Tibial nerve (tissue), 4 donors: ENCODE measurements around the gene ZNF33B. TPM values are rescaled to one million over a fixed set of nuclear protein-coding genes. Genes with fewer than 3 reads are reported as not detected.
A peak's percentile ranks its signal among the peaks of the same experiment; 100 is the strongest.
"Not testable (repeated sequence)": the region's sequence is repeated elsewhere in the genome, so short reads cannot be mapped to it uniquely, and the experiment has no call there.

ENCODE experiments used
- DNase-seq, 2 donors: peaks; one replicate each; pipeline ENCODE4 v3.0.0-alpha.2; 2019; ENCODE audit warnings: low spot score in 2 of 2
- H3K27ac ChIP-seq, 4 donors: fragments of 200-600 bp; sonication (generic) in 3 of 4; one replicate each; pipeline ENCODE4 v1.5.1; 2017 to 2019; ENCODE audit warnings: mild to moderate bottlenecking in 1 of 4
- H3K27me3 ChIP-seq, 2 donors: fragments of 200-600 bp; sonication (generic) in 1 of 2; one replicate each; pipeline versions ENCODE4 v1.5.1 to v1.6.0; 2017 to 2019
- H3K36me3 ChIP-seq, 3 donors: fragments of 200-600 bp; sonication (generic); one replicate each; pipeline ENCODE4 v1.5.1; 2018 to 2019
- H3K4me1 ChIP-seq, 4 donors: fragments of 200-600 bp; sonication (generic) in 3 of 4; one replicate each; pipeline ENCODE4 v1.5.1; 2017 to 2019
- H3K4me3 ChIP-seq, 4 donors: fragments of 200-600 bp; sonication (generic) in 3 of 4; one replicate each; pipeline ENCODE4 v1.5.1; 2017 to 2019; ENCODE audit warnings: mild to moderate bottlenecking in 1 of 4, moderate library complexity in 1 of 4
- H3K9me3 ChIP-seq, 4 donors: fragments of 200-600 bp; sonication (generic) in 3 of 4; one replicate each; pipeline ENCODE4 v1.5.1; 2017 to 2019
- CTCF ChIP-seq, 5 experiments: fragments of 200-600 bp in 3 of 5; fragments of 450-650 bp in 2 of 5; sonication (generic) in 3 of 5; IDR thresholded peaks; one replicate each; pipeline ENCODE4 v1.5.1; 2016 to 2019; ENCODE audit warnings: antibody characterized with exemption in 5 of 5, mild to moderate bottlenecking in 3 of 5, moderate library complexity in 2 of 5
- EP300 ChIP-seq, 2 donors: sonication (generic); formaldehyde crosslinking; IDR thresholded peaks; one replicate each; pipeline ENCODE4 v1.6.1; 2017; ENCODE audit warnings: antibody characterized with exemption in 2 of 2, mild to moderate bottlenecking in 1 of 2
- POLR2A ChIP-seq, 2 donors: fragments of 450-650 bp; IDR thresholded peaks; one replicate each; pipeline ENCODE4 v1.6.1; 2017; ENCODE audit warnings: antibody characterized with exemption in 2 of 2, mild to moderate bottlenecking in 2 of 2, moderate library complexity in 2 of 2
- WGBS, 2 donors: methylation state at CpG; one replicate each; pipeline ENCODE4 v1.1.5; 2018; 5-methylcytosine and 5-hydroxymethylcytosine counted together
- total RNA-seq, 4 donors: library from RNA; depleted of rRNA; stranded (reverse); fragments of >200 nt; gene quantifications; one replicate each; pipeline ENCODE4 v1.1.0, GENCODE V29; 2016

The ZNF33B gene
- total RNA-seq, 4 donors from 2014 or later = 6.6 to 21.3 (median 12.3) TPM

GRCh38 chr10:42594246-42594650 is 44.1 kb downstream of the ZNF33B start:
- peaks cover 0 to 71% (median 8%) of the 10 kb centered on the region in 3 donors for H3K36me3 ChIP-seq
- H3K4me3 ChIP-seq = no peak overlapping the region
- WGBS, 2 donors = 71 to 74% methylated on average over 5 of the region's 5 CpGs
- H3K4me1 ChIP-seq = no peaks in the 10 kb centered on the region
- DNase-seq = no peak
- no peaks in the 10 kb centered on the region for H3K27me3 ChIP-seq
- no peak for TF ChIP-seq POLR2A (IDR thresholded peaks at IDR 0.05)
- H3K9me3 ChIP-seq = peaks cover 0 to 46% (median 9%) of the 10 kb centered on the region in 4 donors
- H3K27ac ChIP-seq = no peak overlapping the region

- Histone ChIP-seq H3K36me3 (peaks cover 0 to 80% (median 13%) of the 10 kb centered on the region in 3 donors), H3K27me3 (no peaks in the 10 kb centered on the region), H3K4me1 (no peaks in the 10 kb centered on the region), H3K9me3 (peaks cover 0 to 52% (median 9%) of the 10 kb centered on the region in 4 donors), H3K27ac (no peak overlapping the region), H3K4me3 (no peak overlapping the region)
- 100% methylated on average over 1 of the region's 1 CpG for WGBS, 2 donors
- TF ChIP-seq EP300 (IDR thresholded peaks at IDR 0.05) = no peak
- DNase-seq = no peak
Observed at GRCh38 chr10:42593284-42593683, 45.1 kb downstream of the ZNF33B start.

GRCh38 chr10:42583828-42584227 is 54.5 kb downstream of the ZNF33B start:
- DNase-seq = no peak
- Histone ChIP-seq H3K36me3 (peaks cover 0 to 37% (median 5%) of the 10 kb centered on the region in 3 donors), H3K4me3 (no peak overlapping the region), H3K9me3 (peaks cover 0 to 54% (median 1%) of the 10 kb centered on the region in 4 donors), H3K27ac (no peak overlapping the region), H3K27me3 (no peaks in the 10 kb centered on the region), H3K4me1 (no peaks in the 10 kb centered on the region)
- TF ChIP-seq POLR2A (IDR thresholded peaks at IDR 0.05) = no peak
- TF ChIP-seq CTCF (IDR thresholded peaks at IDR 0.05) = no peak
- no peak for TF ChIP-seq EP300 (IDR thresholded peaks at IDR 0.05)
- 87 to 90% methylated on average over 5 of the region's 5 CpGs for whole genome bisulfite sequencing, 2 donors

GRCh38 chr10:42578019-42578418 is 60.4 kb downstream of the ZNF33B start:
- TF ChIP-seq CTCF (IDR thresholded peaks at IDR 0.05) (no peak), EP300 (IDR thresholded peaks at IDR 0.05) (no peak), POLR2A (IDR thresholded peaks at IDR 0.05) (no peak)
- 59 to 68% methylated on average over 7 of the region's 7 CpGs for WGBS, 2 donors
- no peaks in the 10 kb centered on the region for H3K4me1 ChIP-seq

GRCh38 chr10:42576338-42576737 is 62.0 kb downstream of the ZNF33B start:
- H3K27me3 ChIP-seq = no peaks in the 10 kb centered on the region
- H3K27ac ChIP-seq = no peak overlapping the region
- no peaks in the 10 kb centered on the region for H3K36me3 ChIP-seq
- TF ChIP-seq POLR2A (IDR thresholded peaks at IDR 0.05) (no peak), EP300 (IDR thresholded peaks at IDR 0.05) (no peak), CTCF (IDR thresholded peaks at IDR 0.05) (no peak)
- WGBS, 2 donors = 92 to 94% methylated on average over 4 of the region's 4 CpGs
- no peak for DNase-seq
- H3K4me1 ChIP-seq = no peaks in the 10 kb centered on the region
- H3K4me3 ChIP-seq = no peak overlapping the region
- H3K9me3 ChIP-seq = no peaks in the 10 kb centered on the region

More at GRCh38 chr10:42578019-42578418, 60.4 kb downstream of the ZNF33B start:
- Histone ChIP-seq H3K36me3 (peaks cover 0 to 6% (median 0%) of the 10 kb centered on the region in 3 donors), H3K27ac (no peak overlapping the region), H3K9me3 (peaks cover 0 to 3% (median 0%) of the 10 kb centered on the region in 4 donors), H3K4me3 (no peak overlapping the region), H3K27me3 (no peaks in the 10 kb centered on the region)
- DNase-seq = no peak

- no peaks in the 10 kb centered on the region for H3K36me3 ChIP-seq
- TF ChIP-seq EP300 (IDR thresholded peaks at IDR 0.05) = no peak
- no peak overlapping the region for H3K4me3 ChIP-seq
- no peaks in the 10 kb centered on the region for H3K27me3 ChIP-seq
- no peaks in the 10 kb centered on the region for H3K9me3 ChIP-seq
- 77 to 86% methylated on average over 5 of the region's 5 CpGs for WGBS, 2 donors
- H3K27ac ChIP-seq = no peak overlapping the region
- H3K4me1 ChIP-seq = no peaks in the 10 kb centered on the region
- DNase-seq = no peak
Observed at GRCh38 chr10:42574336-42574735, 64.0 kb downstream of the ZNF33B start.

- no peaks in the 10 kb centered on the region for H3K36me3 ChIP-seq
- no peak for TF ChIP-seq POLR2A (IDR thresholded peaks at IDR 0.05)
- TF ChIP-seq CTCF (IDR thresholded peaks at IDR 0.05) = no peak
- TF ChIP-seq EP300 (IDR thresholded peaks at IDR 0.05) = no peak
- no peak overlapping the region for H3K27ac ChIP-seq
- H3K4me1 ChIP-seq = peaks cover 0 to 10% (median 1%) of the 10 kb centered on the region in 4 donors
- 68 to 70% methylated on average over 5 of the region's 5 CpGs for WGBS, 2 donors
- no peak for DNase-seq
- H3K9me3 ChIP-seq = no peaks in the 10 kb centered on the region
- no peaks in the 10 kb centered on the region for H3K27me3 ChIP-seq
- H3K4me3 ChIP-seq = no peak overlapping the region
Observed at GRCh38 chr10:42556931-42557330, 81.4 kb downstream of the ZNF33B start.

GRCh38 chr10:42553576-42553975 is 84.8 kb downstream of the ZNF33B start:
- 76 to 82% methylated on average over 12 of the region's 12 CpGs for WGBS, 2 donors
- H3K27ac ChIP-seq = peak overlapping the region in 1 of 4 donors; percentile 86
- H3K4me1 ChIP-seq = peaks cover 0 to 31% (median 13%) of the 10 kb centered on the region in 4 donors
- DNase-seq, H3K9me3 ChIP-seq, H3K27me3 ChIP-seq: not testable (repeated sequence)
- peak overlapping the region in 1 of 4 donors; percentile 93 for H3K4me3 ChIP-seq
- H3K36me3 ChIP-seq = peaks cover 0 to 20% (median 0%) of the 10 kb centered on the region in 3 donors
